ENCODE measurements around the gene LPP. TPM values are rescaled to one million over a fixed set of nuclear protein-coding genes. Genes with fewer than 3 reads are reported as not detected.
"Not testable (repeated sequence)": the region's sequence is repeated elsewhere in the genome, so short reads cannot be mapped to it uniquely, and the experiment has no call there.

LPP gene
- polyA plus RNA-seq, 3 donors = 22.8 to 30.0 (median 26.9) TPM

DNA sequence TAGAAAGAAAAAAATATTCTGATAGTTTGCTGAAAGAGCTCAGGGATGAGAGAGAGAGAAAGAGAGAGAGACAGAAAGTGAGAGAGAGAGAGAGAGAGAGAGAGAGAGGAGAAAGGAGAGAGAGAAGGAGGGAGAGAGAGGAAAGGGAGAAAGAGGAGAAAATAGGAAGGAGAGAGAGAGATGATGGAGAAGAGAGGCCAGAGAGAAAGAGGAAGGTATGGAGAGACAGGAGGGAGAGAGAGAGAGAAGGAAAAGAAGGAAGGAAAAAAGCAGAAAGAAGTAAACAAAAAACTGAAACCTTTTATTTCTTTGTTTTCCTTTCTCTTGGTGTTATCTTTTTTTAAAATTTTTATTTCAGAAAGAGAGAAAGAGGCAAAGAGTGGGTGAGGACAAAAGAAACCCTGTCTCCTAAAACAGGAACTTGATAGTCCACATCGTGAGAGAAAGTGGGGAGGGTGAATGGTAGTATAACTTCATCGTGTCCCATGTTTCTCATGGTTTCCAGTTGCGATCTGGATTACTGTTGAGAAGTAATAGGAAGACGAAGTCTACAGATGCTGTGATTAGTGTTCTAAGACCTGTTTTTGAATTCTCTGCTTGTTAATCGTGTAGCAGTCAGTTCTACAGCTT lies 279.7 kb downstream of the LPP start:
- no peak for DNase-seq

- no peak for DNase-seq
Observed at GRCh38 chr3:188434594-188434993, 280.6 kb downstream of the LPP start.

GRCh38 chr3:188435266-188435665 lies 281.3 kb downstream of the LPP start:
- DNase-seq = no peak

DNA sequence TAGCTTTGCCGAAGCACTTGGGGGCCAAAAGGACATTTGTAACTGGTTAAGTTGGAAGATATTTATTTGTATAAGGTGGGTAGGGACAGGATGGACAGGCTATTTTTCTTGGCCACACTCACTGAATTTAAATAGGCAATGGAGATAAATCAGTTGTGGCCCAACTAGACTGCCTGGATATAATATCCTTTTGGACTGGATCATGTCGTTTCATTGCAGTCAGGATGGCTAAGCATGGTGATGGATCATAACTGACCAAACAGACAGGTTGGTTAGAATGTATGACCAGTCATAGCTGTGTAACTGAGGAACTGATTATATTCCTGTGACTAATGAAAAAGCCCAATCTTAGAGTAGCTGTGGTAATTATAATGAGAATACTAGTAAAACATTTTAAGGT lies 284.0 kb downstream of the LPP start:
- DNase-seq = no peak

DNA sequence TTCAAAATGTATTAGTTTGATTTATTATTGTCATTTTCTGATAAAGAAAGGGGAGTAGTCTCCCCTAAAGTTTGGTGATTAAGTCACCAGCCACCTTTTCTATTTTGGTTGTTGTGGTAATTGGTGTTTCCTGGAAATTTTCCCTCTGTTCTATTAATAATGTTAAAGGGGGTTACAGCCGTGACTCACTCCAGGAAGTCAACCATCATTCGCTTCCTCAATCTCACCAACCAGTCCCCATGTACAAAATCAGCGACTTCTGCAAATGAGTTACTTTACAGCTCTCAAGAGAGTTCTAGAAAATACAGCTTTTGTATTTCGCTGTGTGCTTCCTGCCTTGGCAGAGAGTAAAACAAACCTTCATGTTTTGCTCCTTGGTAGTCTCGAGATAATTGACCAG lies 285.1 kb downstream of the LPP start:
- DNase-seq = no peak

- no peak for DNase-seq
Observed at GRCh38 chr3:188440340-188440972, 286.5 kb downstream of the LPP start.

DNA sequence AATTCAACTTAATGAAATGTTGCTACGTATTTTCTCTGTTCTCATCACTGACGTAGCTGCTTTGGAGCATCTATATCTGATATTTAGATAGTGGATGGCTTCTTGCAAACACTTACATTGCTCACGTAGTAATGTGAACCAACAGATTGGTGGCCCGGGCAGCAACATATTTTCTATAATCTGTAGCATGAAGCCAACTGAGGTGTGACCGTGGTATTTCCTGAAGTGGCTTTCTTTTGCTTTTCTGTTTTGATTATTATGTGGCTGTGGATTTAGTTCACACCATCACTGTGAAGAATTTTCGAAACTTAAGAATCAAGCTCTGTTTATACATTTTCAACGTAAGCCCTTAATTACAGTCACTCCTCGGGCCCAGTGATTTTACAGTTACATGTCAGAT lies 288.5 kb downstream of the LPP start:
- no peak for DNase-seq

DNA sequence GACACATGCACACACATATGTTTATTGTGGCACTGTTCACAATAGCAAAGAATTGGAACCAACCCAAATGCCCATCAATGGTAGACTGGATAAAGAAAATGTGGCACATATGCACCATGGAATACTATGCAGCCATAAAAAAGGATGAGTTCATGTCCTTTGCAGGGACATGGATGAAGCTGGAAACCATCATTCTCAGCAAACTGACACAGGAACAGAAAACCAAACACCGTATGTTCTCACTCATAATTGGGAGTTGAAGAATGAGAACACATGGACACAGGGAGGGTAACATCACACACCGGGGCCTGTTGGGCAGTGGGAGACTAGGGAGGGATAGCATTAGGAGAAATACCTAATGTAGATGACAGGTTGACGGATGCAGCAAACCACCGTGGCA lies 291.2 kb downstream of the LPP start:
- not testable (repeated sequence) for DNase-seq

GRCh38 chr3:188446014-188446413 lies 292.1 kb downstream of the LPP start:
- DNase-seq = no peak

DNA sequence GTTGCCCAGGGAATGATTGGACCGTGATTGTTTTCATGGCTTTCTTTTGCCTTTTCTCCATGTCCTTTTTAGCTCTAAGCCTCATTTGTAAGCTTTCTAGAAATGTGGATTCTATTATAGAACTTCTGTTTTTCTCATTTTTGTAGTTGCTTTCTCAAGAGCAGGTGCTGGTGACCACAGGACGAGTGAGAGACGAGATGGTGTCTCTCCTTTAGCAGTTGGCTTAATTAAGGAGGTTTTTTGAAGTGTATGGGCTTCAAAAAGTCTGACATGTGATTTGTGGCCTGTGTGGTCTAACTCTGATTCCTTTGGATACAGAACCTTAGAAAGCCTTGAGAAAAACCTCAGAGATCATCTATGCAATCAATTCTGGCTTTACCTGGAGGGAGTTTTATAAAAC lies 292.8 kb downstream of the LPP start:
- DNase-seq = no peak

DNA sequence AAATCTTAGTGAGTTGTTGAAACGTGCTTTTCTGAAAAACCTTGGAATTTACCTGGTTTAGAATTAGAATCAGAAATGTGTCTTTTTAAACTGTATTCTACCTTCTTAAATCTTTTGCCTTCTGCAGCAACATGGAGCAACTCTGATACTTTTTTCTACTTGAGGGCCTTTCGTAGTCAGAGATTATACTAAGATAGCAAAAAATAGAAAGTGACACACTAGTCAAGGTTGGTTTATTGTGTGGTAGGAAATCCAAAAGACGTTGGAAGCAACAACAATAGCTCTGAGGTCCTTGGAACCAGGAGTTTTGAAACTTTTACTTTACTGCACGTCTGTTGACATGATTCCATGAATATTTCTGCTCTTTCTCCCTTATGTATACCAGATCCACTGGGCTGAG lies 294.9 kb downstream of the LPP start:
- DNase-seq = no peak

DNA sequence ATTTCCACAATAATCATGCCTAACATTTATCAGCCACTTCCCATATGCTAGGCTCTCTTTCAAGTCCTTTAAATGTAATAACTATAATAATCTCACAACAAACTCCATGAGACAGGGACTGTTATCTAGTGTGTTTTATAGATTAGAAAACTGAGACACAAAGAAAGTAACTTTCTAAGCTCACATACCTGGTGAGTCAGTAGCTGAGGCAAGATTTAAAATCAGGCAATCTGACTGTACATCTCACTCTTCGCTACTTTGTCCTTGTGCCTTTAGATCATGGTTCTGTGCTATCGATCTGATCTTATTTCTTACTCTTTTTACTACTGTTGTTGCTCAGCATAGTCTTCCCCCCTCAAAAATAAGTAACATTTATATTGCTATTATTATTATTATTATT lies 295.5 kb downstream of the LPP start:
- DNase-seq = no peak

GRCh38 chr3:188452158-188452772 lies 298.3 kb downstream of the LPP start:
- no peak for DNase-seq

- no peak for DNase-seq
Observed at GRCh38 chr3:188453431-188454384, 299.8 kb downstream of the LPP start.

GRCh38 chr3:188455748-188456147 lies 301.8 kb downstream of the LPP start:
- DNase-seq = no peak

DNA sequence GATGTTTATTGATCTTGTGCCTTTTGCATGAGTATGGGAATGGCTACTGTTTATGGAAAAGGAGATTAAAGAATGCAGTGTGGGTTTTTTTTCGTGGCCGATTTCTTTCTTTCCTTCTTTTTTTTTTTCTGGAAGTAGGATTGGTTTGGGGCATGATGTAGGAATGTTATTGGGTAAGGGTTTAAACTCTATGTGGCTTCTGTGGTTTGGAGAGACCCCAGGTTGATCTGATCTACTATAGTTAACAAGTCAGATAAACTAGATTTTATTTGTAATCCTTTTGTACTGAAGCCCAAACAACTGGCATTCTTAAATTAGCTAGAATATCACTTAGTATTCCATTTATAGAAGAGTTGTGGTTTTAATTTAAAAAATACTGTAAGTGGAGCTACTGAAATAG lies 304.8 kb downstream of the LPP start:
- DNase-seq = no peak

DNA sequence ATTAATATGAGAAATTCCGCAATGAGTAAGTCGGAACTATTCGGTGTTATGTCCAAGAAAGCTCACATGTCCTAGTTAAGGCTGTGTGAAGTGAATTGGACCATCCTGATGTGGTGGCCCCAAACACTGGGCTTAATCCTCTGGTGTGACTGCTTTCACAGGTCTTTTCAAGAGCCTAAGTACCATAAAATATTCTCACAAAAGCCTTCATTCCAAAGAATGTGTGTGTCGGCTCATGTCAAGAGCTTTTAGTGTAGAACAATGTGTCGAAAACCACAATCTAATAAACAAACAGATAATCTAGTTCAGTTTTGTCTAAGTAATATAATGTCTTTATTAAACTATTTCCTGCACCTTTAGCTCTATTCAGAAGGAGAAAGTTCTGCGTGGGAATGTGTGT lies 311.4 kb downstream of the LPP start:
- DNase-seq = no peak

GRCh38 chr3:188468196-188468595 lies 314.2 kb downstream of the LPP start:
- peak; percentile 14 for DNase-seq

- peak; percentile 68 for DNase-seq
Observed at GRCh38 chr3:188468662-188469061, 314.7 kb downstream of the LPP start.

- no peak for DNase-seq
Observed at GRCh38 chr3:188469228-188469885, 315.4 kb downstream of the LPP start.

DNA sequence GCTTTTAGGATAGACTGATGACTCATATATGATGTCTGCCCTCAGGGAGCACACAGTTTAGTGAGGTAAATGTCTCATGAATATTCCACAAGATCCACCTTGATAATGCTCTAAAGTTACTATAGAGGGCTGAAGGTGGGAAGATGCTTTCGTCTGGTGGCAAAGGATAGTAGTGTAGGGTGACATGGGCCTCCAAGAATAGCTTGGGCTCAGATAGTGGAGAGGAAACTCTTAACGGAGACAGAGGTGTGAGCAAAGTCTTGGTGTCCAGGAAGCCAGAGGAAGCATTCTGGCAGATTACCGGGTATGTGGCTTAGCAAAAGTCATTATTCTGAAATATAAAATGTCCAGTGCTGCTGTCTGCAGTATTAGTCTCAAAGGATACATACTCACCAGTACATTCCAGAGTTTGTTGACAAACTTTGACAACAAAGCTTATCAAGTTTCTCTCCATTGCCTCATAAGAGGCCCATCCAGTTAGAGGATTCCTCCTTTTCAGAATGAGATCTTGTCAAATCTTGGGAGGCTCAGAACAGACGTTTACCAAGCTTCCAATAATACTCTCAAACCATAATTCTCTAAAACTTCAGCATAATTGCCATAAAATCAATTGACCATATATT lies 316.7 kb downstream of the LPP start:
- no peak for DNase-seq
